SK-N-SH (cell line): Measurements from ENCODE around the gene NFIA.

Source experiments
- CTCF ChIP-seq: fragments of 200-600 bp; sonication (generic); IDR thresholded peaks from 2 replicates; pipeline ENCODE4 v1.6.1; 2017; ENCODE audit warnings: antibody characterized with exemption, mild to moderate bottlenecking, moderate library complexity
- EZH2phosphoT487 ChIP-seq: fragments of 200-600 bp; sonication (generic); IDR thresholded peaks from 2 replicates; pipeline ENCODE4 v1.6.1; 2017; ENCODE audit warnings: low read depth, mixed run types, mild to moderate bottlenecking, antibody characterized with exemption, moderate library complexity, borderline replicate concordance
- MAX ChIP-seq: IDR thresholded peaks from 2 replicates; pipeline ENCODE4 v1.4.0; 2012; ENCODE audit warnings: low read depth
- POLR2AphosphoS5 ChIP-seq: IDR thresholded peaks from 2 replicates; pipeline ENCODE4 v1.6.1; 2012; ENCODE audit warnings: low read depth, low read length
- SIN3A ChIP-seq: IDR thresholded peaks from 2 replicates; pipeline ENCODE4 v1.6.1; 2012; ENCODE audit warnings: low read depth, mild to moderate bottlenecking, low read length, moderate library complexity, borderline replicate concordance
- SMC3 ChIP-seq: IDR thresholded peaks from 2 replicates; pipeline ENCODE4 v1.6.1; 2012; ENCODE audit warnings: low read depth, low read length, improper control_type of control experiment
- TAF1 ChIP-seq: IDR thresholded peaks from 2 replicates; pipeline ENCODE4 v1.6.1; 2012; ENCODE audit warnings: low read depth, mild to moderate bottlenecking, low read length, moderate library complexity, borderline replicate concordance
- YY1 ChIP-seq: IDR thresholded peaks from 2 replicates; pipeline ENCODE4 v1.4.0; 2012; ENCODE audit warnings: low read depth, mild to moderate bottlenecking
- ZBTB33 ChIP-seq: IDR thresholded peaks from 2 replicates; pipeline ENCODE4 v1.4.0; 2012; ENCODE audit warnings: low read depth, borderline replicate concordance

- TF ChIP-seq CTCF (no peak), SMC3 (no peak), YY1 (no peak), ZBTB33 (no peak), SIN3A (no peak), EZH2phosphoT487 (no peak), TAF1 (no peak), POLR2AphosphoS5 (no peak), MAX (no peak)
Measured at GRCh38 chr1:61207416-61207815, 125.1 kb downstream of the NFIA start.
